Measurements from ENCODE around the gene TNS2. TPM values are rescaled to one million over a fixed set of nuclear protein-coding genes. Genes with fewer than 3 reads are reported as not detected.

TNS2 gene
- total and polyA plus RNA-seq, 2 donors (not counting 1 experiment from before 2014, with no cell fraction given) = 0.60 to 1.3 TPM

GRCh38 chr12:53056901-53057300 lies 7.0 kb downstream of the TNS2 start:
- Histone ChIP-seq H3K9ac (ENCODE audit: low read length) (no peak overlapping the region), H2AFZ (ENCODE audit: insufficient read depth, low read depth, low read length, poor library complexity, severe bottlenecking) (no peak overlapping the region), H3K27ac (ENCODE audit: low read length in 2 of 2) (no peak overlapping the region), H3K36me3 (replicated peaks in 1 of 2; ENCODE audit: control extremely low read depth in 1 of 2, control insufficient read depth in 1 of 2, extremely low read depth in 1 of 2, insufficient read depth in 2 of 2, low read length in 1 of 2) (no peaks in the 10 kb centered on the region), H3K79me2 (ENCODE audit: control insufficient read depth, insufficient read depth, low read length) (no peaks in the 10 kb centered on the region), H4K20me1 (ENCODE audit: control insufficient read depth, insufficient read depth, low read length, poor library complexity, severe bottlenecking) (no peaks in the 10 kb centered on the region), H3K4me3 (ENCODE audit: control extremely low read depth in 1 of 5, extremely low read depth in 1 of 5, insufficient read depth in 1 of 5, low read depth in 2 of 5, low read length in 4 of 5) (no peak overlapping the region), H3K4me1 (ENCODE audit: control insufficient read depth in 2 of 2, insufficient read depth in 2 of 2, low read length in 2 of 2) (peaks cover 6 to 15% of the 10 kb centered on the region in 2 donors), H3K4me2 (replicated peaks; ENCODE audit: low read depth, low read length, poor library complexity, severe bottlenecking) (no peak overlapping the region), H3K27me3 (replicated peaks in 1 of 4; ENCODE audit: control extremely low read depth in 1 of 4, control insufficient read depth in 3 of 4, insufficient read depth in 4 of 4, low read length in 3 of 4) (peaks cover 0 to 10% (median 0%) of the 10 kb centered on the region in 4 experiments), H3K9me3 (ENCODE audit: control extremely low read depth in 1 of 3, control insufficient read depth in 2 of 3, insufficient read depth in 1 of 3, low read length in 2 of 3) (peaks cover 0 to 3% (median 0%) of the 10 kb centered on the region in 3 donors)
- POLR2A ChIA-PET = no interaction called here
- CTCF ChIA-PET = interaction anchor here (0.6 to 6.0 kb wide), 5 partner anchors 9 to 416 kb away, joined by 4 to 59 read pairs (median 6); no protein-coding TSS in a partner anchor
- TF ChIP-seq EZH2 (IDR thresholded peaks at IDR 0.05; ENCODE audit: borderline replicate concordance, insufficient read depth, low read depth, low read length, poor library complexity, severe bottlenecking) = no peak
- H3K4me3 Mint-ChIP-seq = no peak overlapping the region
- no peaks in the 10 kb centered on the region for H3K27me3 Mint-ChIP-seq
- ATAC-seq (ENCODE audit: low read depth) (no peak), DNase-seq (no peak)
- intact Hi-C loops (cut with micrococcal nuclease) = no loop called here
- no peak overlapping the region for H3K27ac Mint-ChIP-seq
- 95% methylated on average over 4 of the region's 7 CpGs for WGBS (ENCODE audit: insufficient coverage)
- H3K9me3 Mint-ChIP-seq (ENCODE audit: insufficient read depth) = no peaks in the 10 kb centered on the region
- H3K4me1 Mint-ChIP-seq = peaks cover 12% of the 10 kb centered on the region

- CTCF ChIA-PET = interaction anchor here (1.2 to 6.0 kb wide), 3 partner anchors 7 to 41 kb away, joined by 4 to 59 read pairs (median 6); no protein-coding TSS in a partner anchor
- DNase-seq (no peak), ATAC-seq (ENCODE audit: low read depth) (no peak)
- Histone ChIP-seq H3K4me2 (replicated peaks; ENCODE audit: low read depth, low read length, poor library complexity, severe bottlenecking) (no peak overlapping the region), H3K27ac (ENCODE audit: low read length in 2 of 2) (no peak overlapping the region), H3K36me3 (replicated peaks in 1 of 2; ENCODE audit: control extremely low read depth in 1 of 2, control insufficient read depth in 1 of 2, extremely low read depth in 1 of 2, insufficient read depth in 2 of 2, low read length in 1 of 2) (no peaks in the 10 kb centered on the region), H3K27me3 (replicated peaks in 1 of 4; ENCODE audit: control extremely low read depth in 1 of 4, control insufficient read depth in 3 of 4, insufficient read depth in 4 of 4, low read length in 3 of 4) (peaks cover 0 to 10% (median 0%) of the 10 kb centered on the region in 4 experiments), H3K9me3 (ENCODE audit: control extremely low read depth in 1 of 3, control insufficient read depth in 2 of 3, insufficient read depth in 1 of 3, low read length in 2 of 3) (peaks cover 0 to 3% (median 0%) of the 10 kb centered on the region in 3 donors), H3K79me2 (ENCODE audit: control insufficient read depth, insufficient read depth, low read length) (no peaks in the 10 kb centered on the region), H3K4me3 (ENCODE audit: control extremely low read depth in 1 of 5, extremely low read depth in 1 of 5, insufficient read depth in 1 of 5, low read depth in 2 of 5, low read length in 4 of 5) (no peak overlapping the region), H4K20me1 (ENCODE audit: control insufficient read depth, insufficient read depth, low read length, poor library complexity, severe bottlenecking) (no peaks in the 10 kb centered on the region), H3K4me1 (ENCODE audit: control insufficient read depth in 2 of 2, insufficient read depth in 2 of 2, low read length in 2 of 2) (peaks cover 6 to 15% of the 10 kb centered on the region in 2 donors), H2AFZ (ENCODE audit: insufficient read depth, low read depth, low read length, poor library complexity, severe bottlenecking) (no peak overlapping the region), H3K9ac (ENCODE audit: low read length) (no peak overlapping the region)
- intact Hi-C loops (cut with micrococcal nuclease) = no loop called here
- Mint-ChIP-seq H3K4me1 (peaks cover 12% of the 10 kb centered on the region), H3K4me3 (no peak overlapping the region), H3K27me3 (no peaks in the 10 kb centered on the region), H3K9me3 (ENCODE audit: insufficient read depth) (no peaks in the 10 kb centered on the region), H3K27ac (no peak overlapping the region)
- POLR2A ChIA-PET = interaction anchor here (0.6 to 0.8 kb wide), 3 partner anchors 21 to 94 kb away, joined by 3 to 10 read pairs (median 4); partner anchors contain the start of gene SPRYD3
- TF ChIP-seq EZH2 (IDR thresholded peaks at IDR 0.05; ENCODE audit: borderline replicate concordance, insufficient read depth, low read depth, low read length, poor library complexity, severe bottlenecking) = no peak
- 93% methylated on average over 8 of the region's 13 CpGs for WGBS (ENCODE audit: insufficient coverage)
Observed at GRCh38 chr12:53057816-53058500, 8.1 kb downstream of the TNS2 start.
